GM04504 (cell line): ENCODE measurements around the gene DBX2.
"Not testable (repeated sequence)": the region's sequence is repeated elsewhere in the genome, so short reads cannot be mapped to it uniquely, and the experiment has no call there.

Experiments
- DNase-seq: peaks from one replicate; pipeline ENCODE4 v3.0.0-alpha.2; 2012; ENCODE audit warnings: low read depth

DBX2 gene

GRCh38 chr12:45010059-45010458 lies 40.8 kb downstream of the DBX2 start:
- no peak for DNase-seq

DNA sequence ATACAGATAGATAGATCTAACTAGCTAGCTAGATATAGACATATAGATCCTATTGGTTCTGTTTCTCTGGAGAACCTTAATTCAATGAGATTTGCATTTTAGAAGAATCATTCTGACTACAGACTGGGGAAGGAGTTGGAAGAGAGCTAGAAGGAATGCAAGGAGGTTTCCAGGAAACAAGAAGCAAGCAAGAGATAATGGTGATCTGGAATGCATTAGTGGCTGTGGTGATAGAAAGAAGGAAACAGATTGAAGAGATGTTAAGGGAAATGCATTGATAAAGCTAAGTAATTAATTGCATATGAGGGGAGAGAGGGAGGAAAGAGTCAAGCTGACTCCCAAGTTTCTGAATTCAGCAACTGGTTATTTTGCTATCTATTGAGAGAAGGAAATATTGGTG lies 42.7 kb downstream of the DBX2 start:
- no peak for DNase-seq

GRCh38 chr12:44999355-44999754 lies 51.5 kb downstream of the DBX2 start:
- no peak for DNase-seq

- DNase-seq = no peak
These were observed 57.7 kb downstream of the DBX2 start for GRCh38 chr12:44993161-44993560.

DNA sequence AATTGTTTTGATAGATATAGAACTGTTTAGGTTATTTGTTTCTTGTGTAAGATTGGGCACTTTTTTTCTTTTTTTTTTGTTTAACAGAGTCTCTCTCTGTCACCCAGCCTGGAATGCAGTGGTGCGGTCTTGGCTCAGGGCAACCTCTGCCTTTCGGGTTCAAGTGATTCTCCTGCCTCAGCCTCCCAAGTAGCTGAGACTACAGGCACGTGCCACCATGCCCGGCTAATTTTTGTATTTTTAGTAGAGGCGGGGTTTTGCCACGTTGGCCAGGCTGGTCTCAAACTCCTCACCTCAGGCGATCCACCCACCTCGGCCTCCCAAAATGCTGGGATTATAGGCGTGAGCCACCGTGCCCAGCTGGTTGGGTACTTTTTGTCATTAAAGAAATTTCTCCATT lies 66.0 kb downstream of the DBX2 start:
- DNase-seq = not testable (repeated sequence)

DNA sequence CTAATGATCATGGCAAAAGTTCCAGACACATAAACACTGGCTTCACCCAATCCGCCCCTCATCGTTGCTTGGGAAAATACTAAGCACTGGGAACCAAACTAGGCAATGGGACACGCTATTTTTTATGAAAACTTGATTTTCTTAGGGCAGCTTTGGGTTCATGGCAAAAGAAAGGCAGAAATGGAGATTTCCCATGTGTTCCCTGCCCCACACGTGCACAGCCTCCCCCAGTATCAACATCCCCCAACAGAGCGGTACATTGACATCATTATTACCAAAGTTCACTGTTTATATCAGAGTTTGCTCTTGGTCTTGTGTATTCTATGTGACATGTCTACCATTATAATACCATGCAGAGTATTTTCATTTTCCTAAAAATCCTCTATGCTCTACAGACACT lies 71.0 kb downstream of the DBX2 start:
- DNase-seq = no peak

DNA sequence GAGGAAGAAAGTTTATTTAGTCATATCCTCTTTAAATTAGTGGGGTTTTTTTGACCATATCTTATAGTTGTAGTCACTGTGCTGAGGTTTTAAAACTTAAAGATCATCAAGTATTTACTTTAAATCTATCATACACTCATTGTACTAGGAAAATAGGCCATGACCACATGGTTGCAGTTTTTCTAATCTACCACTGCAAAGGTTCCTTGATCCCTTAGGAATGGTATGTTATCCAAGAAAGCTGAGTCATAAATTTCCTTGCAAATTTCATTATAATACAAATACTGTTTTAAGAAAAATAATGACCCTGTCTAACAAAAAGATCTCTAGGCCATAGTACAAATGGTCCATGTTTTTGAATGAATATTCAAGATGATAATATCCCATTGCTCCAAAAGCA lies 74.7 kb downstream of the DBX2 start:
- DNase-seq = no peak

DNA sequence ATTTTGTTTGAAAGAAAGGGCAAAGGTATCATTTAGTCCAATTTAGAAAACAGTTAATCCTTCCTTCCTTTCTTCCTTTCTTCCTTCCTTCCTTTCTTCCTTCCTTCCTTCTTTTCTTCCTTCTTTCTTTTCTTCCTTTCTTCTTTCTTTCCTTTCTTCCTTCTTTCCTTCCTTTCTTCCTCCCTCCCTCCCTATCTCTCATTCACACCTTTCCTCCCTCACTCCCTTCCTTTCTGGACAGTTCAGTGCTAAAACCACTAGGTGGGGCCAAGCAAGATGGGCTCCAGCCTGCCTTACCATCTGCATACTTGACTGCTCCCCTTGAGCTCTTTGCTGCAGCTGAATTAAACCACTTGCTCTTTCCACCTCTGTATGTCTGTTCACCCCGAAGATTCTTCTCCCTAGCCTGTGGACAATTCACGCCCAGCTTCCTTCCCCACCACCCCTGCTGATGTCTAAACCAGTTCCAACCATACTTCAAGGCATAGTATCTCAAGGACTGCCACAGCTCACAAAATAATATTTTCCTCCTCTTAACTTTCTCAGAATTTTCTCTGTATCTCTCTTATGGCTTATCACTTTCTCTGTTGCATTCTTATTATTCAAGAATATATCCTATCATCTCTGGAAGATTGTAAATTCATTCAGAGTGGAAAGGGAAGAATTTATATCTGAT lies 78.0 kb downstream of the DBX2 start:
- no peak for DNase-seq

DNA sequence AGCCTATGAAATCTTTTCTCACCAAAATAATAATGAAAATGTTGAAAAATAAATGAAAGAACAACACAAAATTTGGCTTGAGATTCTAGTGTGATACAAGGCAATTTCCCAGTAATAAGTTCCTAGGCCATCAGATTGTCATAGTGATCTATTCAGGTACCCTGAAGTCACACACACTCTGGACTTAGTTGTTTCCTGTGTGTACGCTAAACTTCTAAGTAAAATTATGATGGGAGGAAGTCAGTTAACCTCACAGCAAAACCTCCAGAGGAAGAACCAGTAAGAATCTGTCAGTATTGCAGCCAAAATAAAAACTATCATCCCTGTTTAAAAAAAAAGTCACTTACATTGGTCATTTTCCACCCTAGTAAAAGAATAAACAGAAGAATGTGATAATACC lies 81.9 kb downstream of the DBX2 start:
- no peak for DNase-seq
